Karpas-422 (cell line): ENCODE data around the gene ASB6. TPM values are rescaled to one million over a fixed set of nuclear protein-coding genes. Genes with fewer than 3 reads are reported as not detected.
A peak's percentile ranks its signal among the peaks of the same experiment; 100 is the strongest.

Experiments used
- DNase-seq: peaks from one replicate; pipeline ENCODE4 v3.0.0-alpha.2; 2015
- H2AFZ ChIP-seq: fragments of 200-600 bp; sonication (generic); 2 replicates; pipeline ENCODE4 v1.6.1; 2014; ENCODE audit warnings: antibody characterized with exemption, low read length, mixed read lengths
- H3K27ac ChIP-seq: fragments of 200-600 bp; sonication (generic); 2 replicates; pipeline ENCODE4 v1.5.1; 2014; ENCODE audit warnings: mild to moderate bottlenecking, low read length, moderate library complexity
- H3K27me3 ChIP-seq: fragments of 200-600 bp; sonication (generic); 2 replicates; pipeline ENCODE4 v1.6.1; 2014; ENCODE audit warnings: low read length, mixed read lengths
- H3K36me3 ChIP-seq: fragments of 200-600 bp; sonication (generic); 2 replicates; pipeline ENCODE4 v1.6.1; 2014; ENCODE audit warnings: low read length, mixed read lengths; ENCODE audit not compliant: insufficient read depth
- H3K4me1 ChIP-seq: fragments of 200-600 bp; sonication (generic); 2 replicates; pipeline ENCODE4 v1.6.1; 2014; ENCODE audit warnings: mild to moderate bottlenecking, low read length, mixed read lengths
- H3K4me2 ChIP-seq: fragments of 200-600 bp; sonication (generic); 2 replicates; pipeline ENCODE4 v1.6.1; 2014; ENCODE audit warnings: low read length, low read depth, mild to moderate bottlenecking; ENCODE audit not compliant: poor library complexity, severe bottlenecking
- H3K4me3 ChIP-seq: fragments of 200-600 bp; sonication (generic); 2 replicates; pipeline ENCODE4 v1.5.1; 2014; ENCODE audit warnings: mild to moderate bottlenecking, antibody characterized with exemption, low read length, mixed read lengths
- H3K79me2 ChIP-seq: fragments of 200-600 bp; sonication (generic); 2 replicates; pipeline ENCODE4 v1.6.1; 2014; ENCODE audit warnings: mild to moderate bottlenecking, low read length, mixed read lengths
- H3K9ac ChIP-seq: fragments of 200-600 bp; sonication (generic); 2 replicates; pipeline ENCODE4 v1.6.0; 2014; ENCODE audit warnings: low read length
- H3K9me2 ChIP-seq: fragments of 200-600 bp; sonication (generic), shearing (Covaris generic); replicated peaks from 2 replicates; pipeline ENCODE4 v1.6.0; 2014; ENCODE audit warnings: mild to moderate bottlenecking, low read length, moderate library complexity; ENCODE audit not compliant: insufficient read depth
- H3K9me3 ChIP-seq: fragments of 300-700, 200-600 bp; sonication (generic); 2 replicates; pipeline ENCODE4 v1.6.1; 2014; ENCODE audit warnings: low read length, mixed read lengths
- H4K20me1 ChIP-seq: fragments of 200-600 bp; sonication (generic); 2 replicates; pipeline ENCODE4 v1.6.1; 2014; ENCODE audit warnings: mild to moderate bottlenecking, antibody characterized with exemption, low read length, low read depth; ENCODE audit not compliant: insufficient read depth
- total RNA-seq: library from RNA; depleted of rRNA; stranded (reverse); fragments of >200 nt; shearing (Covaris generic); gene quantifications from 2 replicates; pipeline ENCODE4 v1.2.3, GENCODE V29; 2014; ENCODE audit warnings: low replicate concordance

ASB6 gene
- total RNA-seq, 1 experiment from 2014 or later: 10.6 TPM

DNA sequence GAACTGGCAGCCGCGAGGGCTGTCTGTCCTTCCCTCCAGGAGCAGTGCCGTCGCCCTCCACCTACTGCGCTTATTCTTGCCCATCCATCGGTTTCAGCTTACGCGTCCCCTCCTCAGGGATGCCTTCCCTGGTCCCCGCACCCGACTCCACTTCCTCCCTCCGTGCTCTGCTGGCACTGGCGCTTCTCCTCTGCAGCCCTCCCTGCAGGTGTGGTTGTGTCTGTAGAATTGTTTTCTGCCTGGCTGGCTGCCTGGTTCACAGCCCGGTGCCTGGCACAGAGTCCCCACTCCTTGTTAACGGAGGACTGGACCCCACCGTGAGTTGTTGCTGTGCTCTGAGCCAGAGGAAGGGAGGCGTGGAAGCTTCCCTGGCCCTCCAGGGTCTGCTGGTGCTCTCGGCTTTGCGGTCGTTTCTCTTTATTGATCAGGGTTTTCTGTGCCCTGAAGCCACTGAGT, 10.2 kb downstream of the ASB6 start:
- Histone ChIP-seq H3K27ac (no peak overlapping the region), H3K36me3 (peaks cover 22% of the 10 kb centered on the region; the same call in 1 of the 2 replicates), H3K79me2 (peaks cover 79% of the 10 kb centered on the region), H2AFZ (no peak overlapping the region), H3K9ac (no peak overlapping the region), H3K9me2 (no peaks in the 10 kb centered on the region), H3K27me3 (no peaks in the 10 kb centered on the region), H3K4me1 (peaks cover 19% of the 10 kb centered on the region), H3K4me3 (no peak overlapping the region), H3K9me3 (no peaks in the 10 kb centered on the region), H3K4me2 (no peak overlapping the region), H4K20me1 (peaks cover 75% of the 10 kb centered on the region)
- DNase-seq: no peak

DNA sequence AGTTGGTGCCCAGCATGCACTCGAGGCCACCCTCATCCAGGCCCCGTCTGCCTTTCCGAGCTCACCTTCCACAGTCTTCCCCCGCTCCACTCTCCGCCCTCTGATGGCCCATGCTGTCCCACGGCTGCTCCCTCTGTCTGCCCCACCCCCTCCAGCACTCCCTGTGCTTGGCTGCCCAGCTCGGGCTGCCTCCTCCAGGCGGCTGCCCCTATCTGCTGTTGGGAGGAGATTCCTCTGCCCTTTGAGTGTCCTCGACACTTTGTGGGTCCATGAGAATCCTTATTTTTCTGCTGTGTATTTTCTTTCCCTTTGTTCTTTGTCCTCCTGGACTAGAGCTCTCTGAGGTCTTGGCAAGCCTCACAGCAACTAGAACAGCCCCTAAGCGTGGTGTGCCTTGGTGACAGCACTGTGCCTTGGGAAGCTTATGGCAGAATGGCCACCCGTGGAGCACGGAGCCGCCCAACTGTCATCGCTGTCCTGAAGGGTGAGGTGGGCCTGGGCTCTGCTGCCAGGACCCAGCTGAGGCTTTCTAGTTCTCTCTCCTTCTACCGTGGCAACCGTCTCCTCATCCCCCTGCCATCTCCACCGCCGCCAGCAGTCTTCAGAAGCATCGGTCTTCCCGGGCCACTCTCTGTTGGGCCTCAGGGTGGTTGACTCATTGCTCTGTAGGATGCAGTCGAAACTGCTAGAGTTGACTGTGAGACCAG, 10.8 kb downstream of the ASB6 start:
- Histone ChIP-seq H3K9ac (no peak overlapping the region), H4K20me1 (peaks cover 79% of the 10 kb centered on the region), H3K27me3 (no peaks in the 10 kb centered on the region), H3K36me3 (peaks cover 22% of the 10 kb centered on the region; the same call in 1 of the 2 replicates), H3K4me1 (peaks cover 19% of the 10 kb centered on the region), H3K4me2 (no peak overlapping the region), H3K9me2 (no peaks in the 10 kb centered on the region), H3K27ac (no peak overlapping the region), H3K4me3 (no peak overlapping the region), H2AFZ (no peak overlapping the region), H3K79me2 (peaks cover 85% of the 10 kb centered on the region), H3K9me3 (no peaks in the 10 kb centered on the region)
- no peak for DNase-seq

GRCh38 chr9:129629251-129629820, 12.6 kb downstream of the ASB6 start:
- no peak overlapping the region for H2AFZ ChIP-seq
- no peak overlapping the region for H3K27ac ChIP-seq
- H3K79me2 ChIP-seq: peaks cover 80% of the 10 kb centered on the region
- H4K20me1 ChIP-seq: peaks cover 75% of the 10 kb centered on the region
- no peaks in the 10 kb centered on the region for H3K9me3 ChIP-seq
- H3K9ac ChIP-seq: no peak overlapping the region
- no peak overlapping the region for H3K4me2 ChIP-seq
- H3K36me3 ChIP-seq: peaks cover 22% of the 10 kb centered on the region; the same call in 1 of the 2 replicates
- DNase-seq: no peak
- no peaks in the 10 kb centered on the region for H3K9me2 ChIP-seq
- H3K4me1 ChIP-seq: peaks cover 33% of the 10 kb centered on the region
- no peak overlapping the region for H3K4me3 ChIP-seq
- H3K27me3 ChIP-seq: no peaks in the 10 kb centered on the region

DNA sequence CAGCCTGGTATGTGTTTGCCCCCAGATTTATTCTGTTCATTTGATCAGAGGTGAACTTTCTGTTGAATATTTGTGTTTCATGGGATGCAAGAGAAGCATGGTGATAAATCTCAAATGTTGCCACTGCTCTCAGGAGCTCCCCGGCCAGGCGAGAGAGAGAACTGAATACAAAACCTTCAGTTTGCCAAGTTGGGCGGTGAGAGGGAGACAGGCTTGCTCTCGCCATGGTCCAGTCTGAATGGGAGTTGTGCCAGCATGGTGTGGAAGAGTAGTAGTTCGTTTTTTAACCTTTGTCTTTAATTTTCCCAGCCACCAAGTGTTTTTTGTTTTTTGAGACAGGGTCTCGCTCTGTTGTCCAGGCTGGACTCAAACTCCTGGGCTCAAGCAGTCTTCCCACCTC, 13.2 kb downstream of the ASB6 start:
- Histone ChIP-seq H2AFZ (no peak overlapping the region), H4K20me1 (peaks cover 71% of the 10 kb centered on the region), H3K9me3 (no peaks in the 10 kb centered on the region), H3K79me2 (peaks cover 76% of the 10 kb centered on the region), H3K27ac (no peak overlapping the region), H3K9me2 (no peaks in the 10 kb centered on the region), H3K4me1 (peaks cover 39% of the 10 kb centered on the region), H3K36me3 (peaks cover 22% of the 10 kb centered on the region; the same call in 1 of the 2 replicates), H3K4me2 (peak overlapping the region; percentile 89), H3K27me3 (no peaks in the 10 kb centered on the region), H3K9ac (0 out of 2 replicates have a peak overlapping the region, but pooled peaks have one; percentile 85), H3K4me3 (no peak overlapping the region)
- no peak for DNase-seq

- peak overlapping the region; percentile 89 for H3K4me2 ChIP-seq
- DNase-seq: no peak
- H4K20me1 ChIP-seq: peaks cover 64% of the 10 kb centered on the region
- H3K36me3 ChIP-seq: peaks cover 22% of the 10 kb centered on the region; the same call in 1 of the 2 replicates
- H3K9ac ChIP-seq: peak overlapping the region; percentile 85
- no peak overlapping the region for H2AFZ ChIP-seq
- peak overlapping the region; percentile 86 for H3K4me3 ChIP-seq
- no peaks in the 10 kb centered on the region for H3K9me3 ChIP-seq
- H3K9me2 ChIP-seq: no peaks in the 10 kb centered on the region
- H3K79me2 ChIP-seq: peaks cover 68% of the 10 kb centered on the region
- 0 out of 2 replicates have a peak overlapping the region, but pooled peaks have one; percentile 68 for H3K27ac ChIP-seq
- H3K4me1 ChIP-seq: peaks cover 44% of the 10 kb centered on the region
- no peaks in the 10 kb centered on the region for H3K27me3 ChIP-seq
Observed at GRCh38 chr9:129627556-129628440, 14.2 kb downstream of the ASB6 start.

DNA sequence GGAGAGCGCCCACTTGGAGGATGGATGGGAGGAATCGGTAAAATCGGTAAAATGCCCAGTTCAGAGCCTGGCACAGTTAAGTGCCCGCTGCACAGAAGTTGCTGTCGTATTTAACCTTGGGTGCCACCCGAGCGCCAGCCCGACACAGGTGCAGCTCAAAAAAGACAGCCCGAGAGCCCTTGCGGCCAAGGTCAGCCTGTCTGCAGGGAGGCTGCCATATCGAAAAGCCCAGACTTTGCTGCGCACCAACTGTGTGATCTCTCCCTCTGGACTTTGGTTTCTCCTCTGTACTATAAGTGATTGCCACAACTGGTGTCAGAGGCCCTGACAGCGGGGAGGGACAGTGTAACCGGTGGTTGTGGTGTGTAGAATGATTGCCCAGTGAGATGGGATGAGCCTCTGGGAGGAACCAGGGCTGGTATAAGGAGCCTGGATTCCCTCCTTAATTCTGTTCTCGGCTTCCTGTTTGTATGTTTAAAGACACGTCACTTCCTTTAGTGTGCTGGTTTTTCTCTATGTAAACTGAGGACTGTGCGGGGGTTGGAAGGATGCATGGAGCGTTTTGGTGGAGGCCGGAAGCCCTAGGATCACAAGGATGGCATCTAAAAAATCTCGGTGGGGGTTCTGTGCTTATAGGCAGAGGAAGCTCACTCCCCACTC, 15.2 kb downstream of the ASB6 start:
- Histone ChIP-seq H3K4me3 (peak overlapping the region; percentile 86), H3K9me2 (no peaks in the 10 kb centered on the region), H3K9ac (peak overlapping the region; percentile 85), H2AFZ (no peak overlapping the region), H3K4me1 (peaks cover 44% of the 10 kb centered on the region), H3K27ac (peak overlapping the region; percentile 68), H3K4me2 (peak overlapping the region; percentile 89), H3K27me3 (no peaks in the 10 kb centered on the region), H3K36me3 (peaks cover 22% of the 10 kb centered on the region; the same call in 1 of the 2 replicates), H3K79me2 (peaks cover 58% of the 10 kb centered on the region), H4K20me1 (peaks cover 54% of the 10 kb centered on the region), H3K9me3 (no peaks in the 10 kb centered on the region)
- DNase-seq: peak; percentile 63

GRCh38 chr9:129626079-129626624, 15.8 kb downstream of the ASB6 start, which contains the start of gene NTMT1:
NTMT1 (plus strand) TSS chr9:129626163; CDS start chr9:129632704, 6,541 bp downstream.
- Histone ChIP-seq H3K9me3 (no peaks in the 10 kb centered on the region), H3K9me2 (no peaks in the 10 kb centered on the region), H3K36me3 (peaks cover 22% of the 10 kb centered on the region; the same call in 1 of the 2 replicates), H2AFZ (peak within 1 kb of the TSS; percentile 48; the same call in 1 of the 2 replicates), H4K20me1 (peaks cover 47% of the 10 kb centered on the region), H3K4me3 (peak within 1 kb of the TSS; percentile 86), H3K27me3 (no peaks in the 10 kb centered on the region), H3K4me2 (peak within 1 kb of the TSS; percentile 89), H3K79me2 (peaks cover 51% of the 10 kb centered on the region), H3K4me1 (peaks cover 44% of the 10 kb centered on the region), H3K27ac (peak within 1 kb of the TSS; percentile 68), H3K9ac (peak within 1 kb of the TSS; percentile 85)
- DNase-seq: peak; percentile 93
